ENCODE results near the gene RPLP1.

RPLP1 gene

GRCh38 chr15:69408841-69409240 is 43.8 kb upstream of the RPLP1 start:
- no peak overlapping the region for H3K9ac ChIP-seq (ENCODE audit: low read length)
- no peak overlapping the region for H3K4me3 ChIP-seq (ENCODE audit: low read length)
- H3K4me2 ChIP-seq (ENCODE audit: low read length): no peak overlapping the region
- H3K4me1 ChIP-seq (ENCODE audit: low read length): peaks cover 10% of the 10 kb centered on the region
- H4K20me1 ChIP-seq (ENCODE audit: insufficient read depth, low read length): no peaks in the 10 kb centered on the region
- H2AFZ ChIP-seq (ENCODE audit: low read depth, low read length): no peak overlapping the region
- TF ChIP-seq, protein P1, sequence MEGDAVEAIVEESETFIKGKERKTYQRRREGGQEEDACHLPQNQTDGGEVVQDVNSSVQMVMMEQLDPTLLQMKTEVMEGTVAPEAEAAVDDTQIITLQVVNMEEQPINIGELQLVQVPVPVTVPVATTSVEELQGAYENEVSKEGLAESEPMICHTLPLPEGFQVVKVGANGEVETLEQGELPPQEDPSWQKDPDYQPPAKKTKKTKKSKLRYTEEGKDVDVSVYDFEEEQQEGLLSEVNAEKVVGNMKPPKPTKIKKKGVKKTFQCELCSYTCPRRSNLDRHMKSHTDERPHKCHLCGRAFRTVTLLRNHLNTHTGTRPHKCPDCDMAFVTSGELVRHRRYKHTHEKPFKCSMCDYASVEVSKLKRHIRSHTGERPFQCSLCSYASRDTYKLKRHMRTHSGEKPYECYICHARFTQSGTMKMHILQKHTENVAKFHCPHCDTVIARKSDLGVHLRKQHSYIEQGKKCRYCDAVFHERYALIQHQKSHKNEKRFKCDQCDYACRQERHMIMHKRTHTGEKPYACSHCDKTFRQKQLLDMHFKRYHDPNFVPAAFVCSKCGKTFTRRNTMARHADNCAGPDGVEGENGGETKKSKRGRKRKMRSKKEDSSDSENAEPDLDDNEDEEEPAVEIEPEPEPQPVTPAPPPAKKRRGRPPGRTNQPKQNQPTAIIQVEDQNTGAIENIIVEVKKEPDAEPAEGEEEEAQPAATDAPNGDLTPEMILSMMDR (IDR thresholded peaks at IDR 0.05; ENCODE audit: low read depth, low read length): no peak
- TF ChIP-seq EZH2phosphoT487 (IDR thresholded peaks at IDR 0.05; ENCODE audit: low read depth): no peak
- no peaks in the 10 kb centered on the region for H3K9me3 ChIP-seq (ENCODE audit: insufficient read depth, low read length)
- H3K27me3 ChIP-seq (ENCODE audit: low read depth, low read length): no peaks in the 10 kb centered on the region
- H3K79me2 ChIP-seq (ENCODE audit: low read length): no peaks in the 10 kb centered on the region
- no peaks in the 10 kb centered on the region for H3K36me3 ChIP-seq (replicated peaks; ENCODE audit: low read depth, low read length)
- H3K27ac ChIP-seq (ENCODE audit: low read length): no peak overlapping the region

DNA sequence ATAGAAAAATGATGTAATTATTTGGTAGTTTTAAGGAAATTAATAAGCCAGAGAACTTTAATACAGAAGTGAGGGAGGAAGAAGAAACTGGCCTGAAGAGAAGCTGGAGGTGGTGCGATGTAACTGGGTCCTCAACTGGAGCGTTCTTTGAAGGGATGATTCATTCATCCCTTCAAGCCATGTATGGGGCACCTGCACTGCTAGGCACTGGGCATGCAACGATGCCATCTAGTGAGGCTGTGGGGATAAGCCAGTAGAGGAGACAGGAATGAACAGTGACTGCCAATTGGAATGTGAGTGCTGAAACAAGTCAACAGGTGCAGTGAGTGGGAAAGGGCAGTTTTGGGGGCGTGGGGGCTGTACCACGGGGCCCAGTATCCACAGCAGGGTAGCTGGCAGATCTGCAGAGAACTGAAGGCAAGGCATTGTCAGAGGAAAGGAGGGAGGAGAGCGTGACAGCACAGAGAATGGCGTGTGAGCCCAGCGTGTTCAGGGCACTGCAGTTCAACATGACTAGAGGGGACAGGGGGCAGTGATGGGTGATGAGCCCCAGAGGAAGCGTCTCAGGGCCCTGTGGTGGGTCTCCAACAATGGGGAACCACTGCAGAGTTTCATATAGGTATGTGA is 42.3 kb upstream of the RPLP1 start:
- peaks cover 12% of the 10 kb centered on the region for H3K79me2 ChIP-seq (ENCODE audit: low read length)
- TF ChIP-seq EZH2phosphoT487 (IDR thresholded peaks at IDR 0.05; ENCODE audit: low read depth): no peak
- TF ChIP-seq, protein P1 (IDR thresholded peaks at IDR 0.05; ENCODE audit: low read depth, low read length): peak; percentile 60

GRCh38 chr15:69412274-69412673 is 40.3 kb upstream of the RPLP1 start:
- no peak overlapping the region for H2AFZ ChIP-seq (ENCODE audit: low read depth, low read length)
- H3K4me2 ChIP-seq (ENCODE audit: low read length): no peak overlapping the region
- H3K27me3 ChIP-seq (ENCODE audit: low read depth, low read length): no peaks in the 10 kb centered on the region
- peaks cover 8% of the 10 kb centered on the region for H3K36me3 ChIP-seq (replicated peaks; ENCODE audit: low read depth, low read length)
- H3K9ac ChIP-seq (ENCODE audit: low read length): no peak overlapping the region
- peaks cover 20% of the 10 kb centered on the region for H3K4me1 ChIP-seq (ENCODE audit: low read length)
- no peaks in the 10 kb centered on the region for H4K20me1 ChIP-seq (ENCODE audit: insufficient read depth, low read length)
- no peak overlapping the region for H3K4me3 ChIP-seq (ENCODE audit: low read length)
- H3K9me3 ChIP-seq (ENCODE audit: insufficient read depth, low read length): no peaks in the 10 kb centered on the region
- TF ChIP-seq EZH2phosphoT487 (IDR thresholded peaks at IDR 0.05; ENCODE audit: low read depth): no peak
- TF ChIP-seq, protein P1 (IDR thresholded peaks at IDR 0.05; ENCODE audit: low read depth, low read length): no peak
- no peak overlapping the region for H3K27ac ChIP-seq (ENCODE audit: low read length)
- H3K79me2 ChIP-seq (ENCODE audit: low read length): peaks cover 30% of the 10 kb centered on the region

More for the DNA sequence above, 42.3 kb upstream of the RPLP1 start:
- H3K36me3 ChIP-seq (replicated peaks; ENCODE audit: low read depth, low read length): no peaks in the 10 kb centered on the region
- no peak overlapping the region for H3K27ac ChIP-seq (ENCODE audit: low read length)
- no peaks in the 10 kb centered on the region for H3K27me3 ChIP-seq (ENCODE audit: low read depth, low read length)
- H3K4me3 ChIP-seq (ENCODE audit: low read length): no peak overlapping the region
- H3K4me1 ChIP-seq (ENCODE audit: low read length): peaks cover 11% of the 10 kb centered on the region
- no peaks in the 10 kb centered on the region for H4K20me1 ChIP-seq (ENCODE audit: insufficient read depth, low read length)
- no peak overlapping the region for H3K9ac ChIP-seq (ENCODE audit: low read length)
- no peak overlapping the region for H2AFZ ChIP-seq (ENCODE audit: low read depth, low read length)
- H3K4me2 ChIP-seq (ENCODE audit: low read length): no peak overlapping the region; the same call in 1 of the 2 replicates
- no peaks in the 10 kb centered on the region for H3K9me3 ChIP-seq (ENCODE audit: insufficient read depth, low read length)

DNA sequence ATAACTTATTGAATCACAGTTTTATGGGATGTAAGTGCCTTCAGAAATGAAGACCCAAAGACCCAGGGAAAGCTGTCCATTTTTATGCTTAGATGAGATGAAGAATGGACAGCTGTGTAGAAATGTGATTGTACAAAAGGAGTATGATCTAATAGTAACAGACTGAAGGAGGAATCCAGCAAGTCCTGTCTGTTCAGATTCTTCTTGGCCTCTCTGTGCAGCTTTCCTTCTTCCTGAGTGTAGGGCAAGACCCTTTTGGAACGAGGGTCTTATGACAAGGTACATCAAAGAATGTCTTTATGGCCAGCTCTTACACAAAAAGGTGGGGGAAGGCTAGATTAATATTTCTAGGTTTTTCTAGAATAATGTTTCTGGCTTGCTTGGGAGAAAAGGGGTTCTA is 39.9 kb upstream of the RPLP1 start:
- Histone ChIP-seq H3K4me2 (ENCODE audit: low read length) (no peak overlapping the region), H3K9me3 (ENCODE audit: insufficient read depth, low read length) (no peaks in the 10 kb centered on the region), H2AFZ (ENCODE audit: low read depth, low read length) (no peak overlapping the region), H3K4me3 (ENCODE audit: low read length) (no peak overlapping the region), H3K36me3 (replicated peaks; ENCODE audit: low read depth, low read length) (peaks cover 12% of the 10 kb centered on the region), H3K9ac (ENCODE audit: low read length) (no peak overlapping the region), H4K20me1 (ENCODE audit: insufficient read depth, low read length) (no peaks in the 10 kb centered on the region), H3K27ac (ENCODE audit: low read length) (no peak overlapping the region), H3K27me3 (ENCODE audit: low read depth, low read length) (no peaks in the 10 kb centered on the region), H3K4me1 (ENCODE audit: low read length) (peaks cover 20% of the 10 kb centered on the region), H3K79me2 (ENCODE audit: low read length) (peaks cover 34% of the 10 kb centered on the region)
- TF ChIP-seq, protein P1 (IDR thresholded peaks at IDR 0.05; ENCODE audit: low read depth, low read length): no peak
- no peak for TF ChIP-seq EZH2phosphoT487 (IDR thresholded peaks at IDR 0.05; ENCODE audit: low read depth)
